ENCODE results near the gene CHURC1. TPM values are rescaled to one million over a fixed set of nuclear protein-coding genes. Genes with fewer than 3 reads are reported as not detected.

CHURC1 gene
- total and polyA plus RNA-seq, 4 donors = 18.8 to 174 (median 34.6) TPM

DNA sequence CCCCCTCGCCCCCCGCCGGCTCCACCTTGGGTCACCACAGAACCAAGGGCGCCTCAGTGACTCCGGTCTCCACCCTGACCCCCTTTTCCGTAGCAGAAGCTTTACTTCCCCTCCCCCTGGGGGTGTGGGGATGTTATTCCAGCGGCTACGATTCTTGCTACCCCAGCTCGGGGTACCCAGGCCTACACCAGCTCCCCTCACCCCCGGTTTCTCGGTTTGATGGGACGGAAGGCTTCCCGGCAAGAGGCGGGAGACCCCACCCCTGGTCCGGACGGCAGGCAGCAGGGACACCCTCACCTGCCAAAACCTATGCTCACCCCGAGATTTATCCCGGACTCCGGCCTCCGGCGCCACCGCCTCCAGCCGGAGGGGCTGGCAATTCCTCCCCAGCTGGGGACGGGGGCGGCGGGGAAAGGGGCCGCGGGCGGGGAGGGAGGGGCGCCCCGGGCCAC is 57.3 kb downstream of the CHURC1 start:
- TF ChIP-seq FOXA1 (IDR thresholded peaks at IDR 0.05) = no peak
- TF ChIP-seq NR2F2 (IDR thresholded peaks at IDR 0.05) = no peak
- no peak for TF ChIP-seq TAF1 (conservative IDR thresholded peaks at IDR 0.05)
- no peak for TF ChIP-seq HNF4A (conservative IDR thresholded peaks at IDR 0.05)
- TF ChIP-seq, protein P1, sequence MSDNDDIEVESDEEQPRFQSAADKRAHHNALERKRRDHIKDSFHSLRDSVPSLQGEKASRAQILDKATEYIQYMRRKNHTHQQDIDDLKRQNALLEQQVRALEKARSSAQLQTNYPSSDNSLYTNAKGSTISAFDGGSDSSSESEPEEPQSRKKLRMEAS (IDR thresholded peaks at IDR 0.05) = no peak
- TF ChIP-seq EGR1 (IDR thresholded peaks at IDR 0.05; ENCODE audit: low read depth in 2 of 2) = no peak
- no peak overlapping the region for H3K27ac ChIP-seq (ENCODE audit: low read depth in 1 of 2, low read length in 2 of 2)
- WGBS = 6% methylated on average over 31 of the region's 31 CpGs

DNA sequence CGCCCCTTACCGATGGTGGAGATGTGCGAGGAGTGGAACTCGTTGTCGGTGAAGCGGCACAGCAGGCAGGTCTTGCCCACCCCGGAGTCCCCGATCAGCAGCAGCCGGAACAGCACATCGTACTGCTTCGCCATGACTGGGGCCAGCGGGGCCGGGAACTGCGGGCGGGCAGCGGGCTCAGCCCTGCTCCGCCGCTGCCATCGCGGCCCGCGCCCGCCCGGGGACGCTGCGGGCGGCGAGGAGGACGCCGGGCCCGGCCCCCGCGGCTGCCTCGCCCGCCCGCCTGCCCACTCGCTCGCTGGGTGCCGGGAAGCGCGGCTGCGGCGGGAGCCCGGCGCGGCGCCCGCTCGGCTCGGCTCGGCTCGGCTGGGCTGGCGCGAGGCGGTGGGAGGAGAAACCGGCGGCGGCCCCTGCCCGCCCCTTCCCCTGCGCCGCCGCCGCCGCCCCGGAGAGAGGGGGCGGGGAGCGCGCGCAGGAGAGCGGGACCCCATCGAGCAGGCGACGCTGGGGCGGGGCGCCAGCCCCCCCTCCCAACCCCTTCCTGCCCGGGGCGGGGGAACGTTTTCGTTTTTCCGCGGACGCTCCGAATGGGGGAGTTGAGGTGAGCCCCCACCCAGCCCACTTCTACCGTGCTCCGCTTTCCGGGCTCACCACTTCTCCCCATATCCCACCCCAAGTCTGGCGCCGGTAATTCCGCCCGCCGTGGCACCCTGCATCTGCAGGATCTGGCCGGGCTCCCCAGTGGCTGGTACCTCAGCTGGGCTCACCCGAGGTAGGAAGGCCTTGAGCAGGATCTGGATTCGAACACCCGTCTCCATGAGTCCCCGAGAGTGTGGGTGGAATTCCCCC is 57.9 kb downstream of the CHURC1 start, which contains the start of gene RAB15:
RAB15 (minus strand) TSS at position 394 of the 849 bp plus-strand sequence; CDS start at position 134, 260 bp downstream.
- H3K9me3 ChIP-seq (ENCODE audit: control insufficient read depth in 4 of 4, low read length in 3 of 4) = no peaks in the 10 kb centered on the region
- H3K27ac ChIP-seq (ENCODE audit: low read depth in 1 of 2, low read length in 2 of 2) = no peak within 1 kb of the TSS
- H3K27me3 ChIP-seq (ENCODE audit: control insufficient read depth in 4 of 4, insufficient read depth in 4 of 4, low read length in 3 of 4) = no peaks in the 10 kb centered on the region
- whole genome bisulfite sequencing = under 1% methylated on average over 96 of the region's 96 CpGs
- peak within 1 kb of the TSS in 1 of 2 donors; percentile 65 for H3K9ac ChIP-seq (ENCODE audit: low read depth in 1 of 2, low read length in 2 of 2)
- peak within 1 kb of the TSS; percentile 69 to 94 (median 78) for H3K4me3 ChIP-seq (ENCODE audit: low read depth in 1 of 3, low read length in 3 of 3)
- no peak for DNase-seq (ENCODE audit: low spot score)
- peaks cover 4 to 14% (median 13%) of the 10 kb centered on the region in 4 donors for H3K4me1 ChIP-seq (ENCODE audit: control insufficient read depth in 4 of 4, insufficient read depth in 4 of 4, low read length in 3 of 4)
- TF ChIP-seq GABPA (IDR thresholded peaks at IDR 0.05 in 1 of 2, conservative IDR thresholded peaks at IDR 0.05 in 1 of 2) = no peak
- TF ChIP-seq, protein P2, sequence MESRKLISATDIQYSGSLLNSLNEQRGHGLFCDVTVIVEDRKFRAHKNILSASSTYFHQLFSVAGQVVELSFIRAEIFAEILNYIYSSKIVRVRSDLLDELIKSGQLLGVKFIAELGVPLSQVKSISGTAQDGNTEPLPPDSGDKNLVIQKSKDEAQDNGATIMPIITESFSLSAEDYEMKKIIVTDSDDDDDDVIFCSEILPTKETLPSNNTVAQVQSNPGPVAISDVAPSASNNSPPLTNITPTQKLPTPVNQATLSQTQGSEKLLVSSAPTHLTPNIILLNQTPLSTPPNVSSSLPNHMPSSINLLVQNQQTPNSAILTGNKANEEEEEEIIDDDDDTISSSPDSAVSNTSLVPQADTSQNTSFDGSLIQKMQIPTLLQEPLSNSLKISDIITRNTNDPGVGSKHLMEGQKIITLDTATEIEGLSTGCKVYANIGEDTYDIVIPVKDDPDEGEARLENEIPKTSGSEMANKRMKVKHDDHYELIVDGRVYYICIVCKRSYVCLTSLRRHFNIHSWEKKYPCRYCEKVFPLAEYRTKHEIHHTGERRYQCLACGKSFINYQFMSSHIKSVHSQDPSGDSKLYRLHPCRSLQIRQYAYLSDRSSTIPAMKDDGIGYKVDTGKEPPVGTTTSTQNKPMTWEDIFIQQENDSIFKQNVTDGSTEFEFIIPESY (IDR thresholded peaks at IDR 0.05) = no peak
- TF ChIP-seq, protein P3, sequence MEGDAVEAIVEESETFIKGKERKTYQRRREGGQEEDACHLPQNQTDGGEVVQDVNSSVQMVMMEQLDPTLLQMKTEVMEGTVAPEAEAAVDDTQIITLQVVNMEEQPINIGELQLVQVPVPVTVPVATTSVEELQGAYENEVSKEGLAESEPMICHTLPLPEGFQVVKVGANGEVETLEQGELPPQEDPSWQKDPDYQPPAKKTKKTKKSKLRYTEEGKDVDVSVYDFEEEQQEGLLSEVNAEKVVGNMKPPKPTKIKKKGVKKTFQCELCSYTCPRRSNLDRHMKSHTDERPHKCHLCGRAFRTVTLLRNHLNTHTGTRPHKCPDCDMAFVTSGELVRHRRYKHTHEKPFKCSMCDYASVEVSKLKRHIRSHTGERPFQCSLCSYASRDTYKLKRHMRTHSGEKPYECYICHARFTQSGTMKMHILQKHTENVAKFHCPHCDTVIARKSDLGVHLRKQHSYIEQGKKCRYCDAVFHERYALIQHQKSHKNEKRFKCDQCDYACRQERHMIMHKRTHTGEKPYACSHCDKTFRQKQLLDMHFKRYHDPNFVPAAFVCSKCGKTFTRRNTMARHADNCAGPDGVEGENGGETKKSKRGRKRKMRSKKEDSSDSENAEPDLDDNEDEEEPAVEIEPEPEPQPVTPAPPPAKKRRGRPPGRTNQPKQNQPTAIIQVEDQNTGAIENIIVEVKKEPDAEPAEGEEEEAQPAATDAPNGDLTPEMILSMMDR (IDR thresholded peaks at IDR 0.05; ENCODE audit: low read depth, low read length, missing input control) = peak; percentile 4
- H3K36me3 ChIP-seq (ENCODE audit: control insufficient read depth in 4 of 4, insufficient read depth in 3 of 4, low read depth in 1 of 4, low read length in 3 of 4) = no peaks in the 10 kb centered on the region

More for the DNA sequence above, 57.3 kb downstream of the CHURC1 start:
- Histone ChIP-seq H3K4me3 (ENCODE audit: low read depth in 1 of 3, low read length in 3 of 3) (peak overlapping the region; percentile 69 to 94 (median 78)), H3K4me1 (ENCODE audit: control insufficient read depth in 4 of 4, insufficient read depth in 4 of 4, low read length in 3 of 4) (peaks cover 4 to 14% (median 13%) of the 10 kb centered on the region in 4 donors), H3K9ac (ENCODE audit: low read depth in 1 of 2, low read length in 2 of 2) (peak overlapping the region in 1 of 2 donors; percentile 65), H3K27me3 (ENCODE audit: control insufficient read depth in 4 of 4, insufficient read depth in 4 of 4, low read length in 3 of 4) (no peaks in the 10 kb centered on the region), H3K9me3 (ENCODE audit: control insufficient read depth in 4 of 4, low read length in 3 of 4) (no peaks in the 10 kb centered on the region), H3K36me3 (ENCODE audit: control insufficient read depth in 4 of 4, insufficient read depth in 3 of 4, low read depth in 1 of 4, low read length in 3 of 4) (no peaks in the 10 kb centered on the region)
- DNase-seq (ENCODE audit: low spot score) = no peak

DNA sequence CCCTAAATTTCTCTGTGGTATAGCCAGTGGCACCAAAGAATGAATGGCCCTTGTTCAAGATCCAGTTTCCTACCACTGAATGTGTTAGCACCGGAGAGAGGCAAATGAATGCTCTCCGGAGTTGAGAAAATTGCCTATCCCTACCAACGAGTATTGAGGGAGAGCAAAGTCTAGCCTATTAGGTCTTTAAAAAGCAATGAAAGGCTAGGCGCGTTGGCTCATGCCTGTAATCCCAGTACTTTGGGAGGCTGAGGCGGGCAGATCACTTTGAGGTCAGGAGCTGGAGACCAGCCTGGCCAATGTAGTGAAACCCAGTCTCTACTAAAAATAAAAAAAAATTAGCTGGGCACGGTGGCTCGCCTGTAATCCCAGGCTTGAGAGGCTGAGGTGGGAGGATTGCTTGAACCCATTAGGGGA is 58.8 kb downstream of the CHURC1 start:
- WGBS = 76% methylated on average over 8 of the region's 8 CpGs
- Histone ChIP-seq H3K36me3 (ENCODE audit: control insufficient read depth in 4 of 4, insufficient read depth in 3 of 4, low read depth in 1 of 4, low read length in 3 of 4) (no peaks in the 10 kb centered on the region), H3K27me3 (ENCODE audit: control insufficient read depth in 4 of 4, insufficient read depth in 4 of 4, low read length in 3 of 4) (no peaks in the 10 kb centered on the region), H3K4me1 (ENCODE audit: control insufficient read depth in 4 of 4, insufficient read depth in 4 of 4, low read length in 3 of 4) (peaks cover 4 to 14% (median 13%) of the 10 kb centered on the region in 4 donors), H3K9me3 (ENCODE audit: control insufficient read depth in 4 of 4, low read length in 3 of 4) (no peaks in the 10 kb centered on the region), H3K4me3 (ENCODE audit: low read depth in 1 of 3, low read length in 3 of 3) (no peak overlapping the region), H3K9ac (ENCODE audit: low read depth in 1 of 2, low read length in 2 of 2) (no peak overlapping the region), H3K27ac (ENCODE audit: low read depth in 1 of 2, low read length in 2 of 2) (no peak overlapping the region)
- DNase-seq (ENCODE audit: low spot score) = no peak
- TF ChIP-seq, protein P4, sequence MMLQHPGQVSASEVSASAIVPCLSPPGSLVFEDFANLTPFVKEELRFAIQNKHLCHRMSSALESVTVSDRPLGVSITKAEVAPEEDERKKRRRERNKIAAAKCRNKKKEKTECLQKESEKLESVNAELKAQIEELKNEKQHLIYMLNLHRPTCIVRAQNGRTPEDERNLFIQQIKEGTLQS (IDR thresholded peaks at IDR 0.05) = no peak
